Subcutaneous adipose tissue (tissue), 4 donors: Measurements from ENCODE around the gene CDK14. TPM values are rescaled to one million over a fixed set of nuclear protein-coding genes. Genes with fewer than 3 reads are reported as not detected.

ENCODE experiments used
- total RNA-seq, 4 donors: library from RNA; depleted of rRNA; stranded (reverse); fragments of >200 nt; gene quantifications; one replicate each; pipeline ENCODE4 v1.1.0, GENCODE V29; 2016
- TF ChIP-seq, protein P1 (sequence below): fragments of 450-650 bp; IDR thresholded peaks from one replicate; pipeline ENCODE4 v1.5.1; 2016; ENCODE audit warnings: low read depth, mild to moderate bottlenecking, control low read depth, antibody characterized with exemption, moderate library complexity

Gene CDK14
- total RNA-seq, 4 donors from 2014 or later: 13.4 to 42.4 (median 24.7) TPM

DNA sequence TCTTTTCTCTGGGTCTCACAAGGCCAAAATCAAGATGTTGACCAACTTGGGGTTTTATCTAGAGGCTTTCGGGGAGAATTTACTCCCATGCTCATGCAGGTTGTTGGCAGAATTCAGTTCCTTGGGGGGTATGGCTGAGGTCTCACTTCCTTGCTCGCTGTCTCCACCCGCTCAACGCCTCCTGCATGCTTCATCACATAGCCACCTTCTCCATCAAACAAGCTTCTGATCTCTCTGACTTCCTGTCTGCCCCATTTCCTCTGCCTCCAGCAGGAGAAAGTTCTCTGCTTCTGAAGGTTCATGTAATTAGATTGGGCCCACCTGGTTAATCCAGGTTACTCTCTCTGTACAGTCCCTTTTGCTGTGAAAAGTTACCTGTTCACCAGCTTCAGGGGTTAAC, 489.1 kb downstream of the CDK14 start:
- TF ChIP-seq, protein P1, sequence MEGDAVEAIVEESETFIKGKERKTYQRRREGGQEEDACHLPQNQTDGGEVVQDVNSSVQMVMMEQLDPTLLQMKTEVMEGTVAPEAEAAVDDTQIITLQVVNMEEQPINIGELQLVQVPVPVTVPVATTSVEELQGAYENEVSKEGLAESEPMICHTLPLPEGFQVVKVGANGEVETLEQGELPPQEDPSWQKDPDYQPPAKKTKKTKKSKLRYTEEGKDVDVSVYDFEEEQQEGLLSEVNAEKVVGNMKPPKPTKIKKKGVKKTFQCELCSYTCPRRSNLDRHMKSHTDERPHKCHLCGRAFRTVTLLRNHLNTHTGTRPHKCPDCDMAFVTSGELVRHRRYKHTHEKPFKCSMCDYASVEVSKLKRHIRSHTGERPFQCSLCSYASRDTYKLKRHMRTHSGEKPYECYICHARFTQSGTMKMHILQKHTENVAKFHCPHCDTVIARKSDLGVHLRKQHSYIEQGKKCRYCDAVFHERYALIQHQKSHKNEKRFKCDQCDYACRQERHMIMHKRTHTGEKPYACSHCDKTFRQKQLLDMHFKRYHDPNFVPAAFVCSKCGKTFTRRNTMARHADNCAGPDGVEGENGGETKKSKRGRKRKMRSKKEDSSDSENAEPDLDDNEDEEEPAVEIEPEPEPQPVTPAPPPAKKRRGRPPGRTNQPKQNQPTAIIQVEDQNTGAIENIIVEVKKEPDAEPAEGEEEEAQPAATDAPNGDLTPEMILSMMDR: no peak

DNA sequence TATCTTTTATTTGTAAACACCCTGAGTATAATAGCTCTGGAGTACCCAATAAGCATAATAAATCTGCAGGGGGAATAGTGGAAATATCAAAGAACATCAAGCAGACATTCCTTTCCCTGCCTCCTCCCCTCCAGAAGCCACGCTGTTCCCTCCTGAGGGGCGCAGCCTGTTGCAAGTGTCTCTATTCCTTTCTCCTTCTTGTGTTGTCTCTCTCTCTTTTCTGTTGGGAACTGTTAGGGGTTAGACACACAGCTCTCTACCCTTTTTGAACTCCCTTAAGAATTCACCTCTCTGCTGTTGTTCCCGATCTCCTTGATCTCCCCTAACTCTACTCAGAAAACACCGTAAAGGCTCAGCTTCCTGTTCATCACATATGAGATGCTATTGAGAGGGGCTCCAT, 490.1 kb downstream of the CDK14 start:
- TF ChIP-seq, protein P1: no peak

DNA sequence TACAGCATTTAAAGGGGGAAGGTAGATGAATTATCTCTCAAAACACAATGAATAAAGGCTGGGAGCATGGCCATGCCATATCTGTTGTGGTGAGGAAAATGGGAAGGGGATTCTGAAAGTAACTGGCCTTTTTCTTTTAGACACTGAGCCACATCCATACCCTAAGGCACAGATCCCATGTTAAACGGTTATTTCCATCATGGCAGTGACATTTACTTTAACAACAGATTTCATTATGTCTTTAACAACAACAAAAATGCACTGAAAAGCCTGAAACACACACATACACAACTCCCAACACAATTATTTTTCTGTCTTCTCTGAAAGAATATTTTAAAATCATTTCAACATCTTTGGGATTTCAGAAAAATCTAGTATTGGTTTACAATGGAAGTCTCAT, 492.0 kb downstream of the CDK14 start:
- TF ChIP-seq, protein P1: no peak

DNA sequence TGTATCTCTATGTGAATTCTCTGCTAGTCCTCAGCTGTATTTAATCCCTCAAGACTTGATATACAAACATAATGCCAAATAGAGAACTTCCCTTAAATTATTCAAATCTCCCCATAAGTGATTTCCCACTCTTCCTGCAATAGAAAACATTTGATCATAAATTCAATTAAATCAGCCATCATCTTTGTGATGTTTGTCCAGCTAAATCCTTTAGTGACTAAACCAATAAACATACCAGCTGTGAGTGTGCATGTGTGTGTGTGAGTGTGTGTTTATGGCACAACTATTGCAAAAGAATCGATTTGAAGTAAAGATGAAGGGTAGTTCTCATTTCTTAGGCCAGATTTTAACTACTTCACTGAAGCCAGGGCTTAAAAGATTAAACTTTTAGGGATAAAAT, 492.6 kb downstream of the CDK14 start:
- TF ChIP-seq, protein P1: no peak

DNA sequence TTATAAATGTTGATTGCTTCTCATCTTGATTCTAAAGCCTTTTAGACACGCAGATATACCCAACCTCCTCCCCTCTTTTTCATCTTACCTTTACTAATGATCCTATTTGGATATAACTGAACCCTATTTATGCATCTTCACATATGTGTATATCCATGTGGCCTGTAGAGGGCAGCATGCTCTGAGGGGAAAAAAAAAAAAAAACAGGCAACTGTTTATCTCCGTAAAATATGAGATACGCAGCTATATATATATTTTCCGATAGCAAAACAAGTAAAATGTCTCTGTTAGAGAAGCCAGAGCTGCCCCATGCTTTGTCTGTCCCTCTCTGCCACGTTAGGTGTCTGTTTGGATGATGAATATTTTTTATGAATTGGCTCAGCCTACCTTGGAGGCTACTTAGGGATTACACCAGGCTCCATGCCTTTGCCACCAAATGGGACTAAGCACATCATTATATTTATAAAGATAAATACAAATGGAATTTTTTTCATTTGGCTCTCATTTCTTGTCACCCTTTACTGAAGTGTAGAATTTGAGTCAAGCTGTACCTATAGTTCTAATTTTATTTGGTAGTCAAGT, 493.4 kb downstream of the CDK14 start:
- TF ChIP-seq, protein P1: no peak

DNA sequence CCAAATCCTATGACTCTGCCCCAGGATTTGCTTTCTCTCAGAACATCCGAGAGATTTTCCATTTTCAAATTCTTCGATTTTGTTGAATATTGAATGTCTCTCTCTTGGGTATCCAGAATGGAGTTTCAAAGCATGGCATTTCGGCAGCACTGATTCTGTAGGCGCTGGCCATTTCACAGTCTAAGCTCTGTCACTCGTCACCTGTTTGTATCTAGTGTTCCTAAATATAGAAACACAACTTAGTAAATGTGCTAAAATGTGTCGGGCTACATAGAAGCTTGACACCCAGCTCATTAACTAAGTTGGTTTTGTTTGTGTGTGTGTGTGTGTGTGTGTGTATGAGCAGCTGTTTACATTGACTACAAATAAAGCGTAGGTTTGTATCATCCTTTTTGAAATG, 494.6 kb downstream of the CDK14 start:
- TF ChIP-seq, protein P1: no peak

DNA sequence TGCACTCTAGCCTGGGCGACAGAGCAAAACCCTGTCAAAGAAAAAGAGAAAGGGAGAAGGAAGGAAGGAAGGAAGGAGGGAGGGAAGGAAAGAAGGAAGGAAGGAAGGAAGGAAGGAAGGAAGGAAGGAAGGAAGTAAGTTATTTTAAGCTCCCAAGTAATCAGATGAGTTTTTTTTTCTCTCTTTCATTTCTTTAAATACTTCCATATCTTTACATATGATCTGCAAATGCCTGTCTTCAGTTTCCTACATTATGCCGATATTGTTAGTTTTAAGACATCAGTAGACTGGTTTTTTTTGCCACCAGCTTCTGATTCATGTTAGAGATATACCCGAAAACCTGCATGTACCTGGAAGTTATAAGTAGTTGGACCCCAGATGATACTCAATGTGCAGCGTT, 495.5 kb downstream of the CDK14 start:
- TF ChIP-seq, protein P1: no peak

DNA sequence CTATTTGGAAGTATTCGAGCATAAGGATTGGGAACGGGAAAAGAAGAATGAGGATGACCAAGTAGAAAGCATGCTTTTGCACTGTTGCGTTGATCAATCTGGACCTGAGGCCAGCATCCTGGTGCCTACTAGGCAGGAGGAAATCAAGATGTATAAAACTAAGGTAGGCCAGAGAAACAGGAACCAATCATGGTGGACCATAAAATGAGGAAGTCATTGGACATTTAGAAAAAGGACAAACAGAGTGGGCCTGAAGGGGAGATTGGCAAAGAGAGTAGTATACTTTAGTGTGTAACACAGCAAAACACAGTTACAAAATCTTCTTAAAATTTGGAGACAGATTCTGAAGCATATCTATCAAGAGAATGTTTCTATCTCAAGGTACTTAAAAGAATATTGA, 497.1 kb downstream of the CDK14 start:
- TF ChIP-seq, protein P1: no peak
